Nephron (organoid): ENCODE measurements around the gene MAST3.

Experiments
- H3K27ac Mint-ChIP-seq, 3 experiments: 2 replicates each; pipeline ENCODE4 v1.8.0; 2020; ENCODE audit warnings: mixed read lengths in 3 of 3, mild to moderate bottlenecking in 2 of 3, moderate library complexity in 1 of 3
- H3K27me3 Mint-ChIP-seq: 2 replicates; pipeline ENCODE4 v1.8.0; 2021; ENCODE audit warnings: low read depth, mild to moderate bottlenecking, moderate library complexity, mixed read lengths
- H3K36me3 Mint-ChIP-seq: 2 replicates; pipeline ENCODE4 v1.8.0; 2020; ENCODE audit warnings: low read depth, mixed read lengths
- H3K4me1 Mint-ChIP-seq: 2 replicates; pipeline ENCODE4 v1.8.0; 2020; ENCODE audit warnings: mixed read lengths
- H3K4me3 Mint-ChIP-seq, 3 experiments: 2 replicates each; pipeline ENCODE4 v1.8.0; 2020; ENCODE audit warnings: mild to moderate bottlenecking in 3 of 3, mixed read lengths in 3 of 3, moderate library complexity in 2 of 3
- H3K9me3 Mint-ChIP-seq: 2 replicates; pipeline ENCODE4 v1.8.0; 2020; ENCODE audit warnings: mixed read lengths
- TF ChIP-seq, protein P1 (sequence below), 3 experiments: fragments of 200-600 bp; sonication (generic); IDR thresholded peaks; one replicate each; pipeline ENCODE4 v1.5.0; 2021; ENCODE audit warnings: antibody characterized with exemption in 3 of 3; ENCODE audit not compliant: unreplicated experiment in 3 of 3

MAST3 gene

DNA sequence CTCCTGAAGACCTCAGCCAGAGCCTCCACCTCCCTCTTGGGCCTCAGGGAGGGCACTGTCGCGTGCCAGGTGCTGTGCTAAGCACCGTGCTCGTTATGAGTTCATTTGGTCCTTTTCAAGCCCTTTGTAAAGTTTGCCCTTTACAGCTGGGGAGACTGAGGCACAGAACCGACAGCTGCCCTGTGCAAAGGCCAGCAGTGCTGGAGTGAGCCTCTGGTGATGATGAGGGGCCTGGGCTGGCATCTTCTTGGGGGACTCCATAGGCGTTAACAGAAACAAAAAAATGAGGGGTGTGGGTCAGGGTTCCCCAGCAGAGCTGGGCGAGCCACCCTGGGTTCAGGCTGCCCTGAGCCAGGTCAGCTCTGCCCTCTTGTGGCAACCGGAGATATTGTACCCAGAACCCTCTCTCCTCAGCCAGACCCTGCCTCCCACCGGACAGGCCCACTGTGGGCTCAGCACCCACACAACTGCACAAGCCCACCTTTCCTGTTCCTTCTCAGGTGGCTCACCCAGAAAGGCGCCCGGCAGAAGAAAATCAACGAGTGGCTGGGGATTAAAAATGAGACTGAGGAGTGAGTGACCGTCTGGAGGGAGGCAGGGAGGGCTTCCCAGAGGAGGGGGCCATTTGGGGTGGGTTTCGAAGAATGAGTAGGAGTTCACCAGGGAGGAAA lies 70.5 kb downstream of the MAST3 start:
- Mint-ChIP-seq H3K4me1 (no peaks in the 10 kb centered on the region), H3K4me3 (no peak overlapping the region), H3K27ac (no peak overlapping the region), H3K9me3 (no peaks in the 10 kb centered on the region), H3K27me3 (peaks cover 8% of the 10 kb centered on the region), H3K36me3 (peaks cover 40% of the 10 kb centered on the region)
- TF ChIP-seq, protein P1, sequence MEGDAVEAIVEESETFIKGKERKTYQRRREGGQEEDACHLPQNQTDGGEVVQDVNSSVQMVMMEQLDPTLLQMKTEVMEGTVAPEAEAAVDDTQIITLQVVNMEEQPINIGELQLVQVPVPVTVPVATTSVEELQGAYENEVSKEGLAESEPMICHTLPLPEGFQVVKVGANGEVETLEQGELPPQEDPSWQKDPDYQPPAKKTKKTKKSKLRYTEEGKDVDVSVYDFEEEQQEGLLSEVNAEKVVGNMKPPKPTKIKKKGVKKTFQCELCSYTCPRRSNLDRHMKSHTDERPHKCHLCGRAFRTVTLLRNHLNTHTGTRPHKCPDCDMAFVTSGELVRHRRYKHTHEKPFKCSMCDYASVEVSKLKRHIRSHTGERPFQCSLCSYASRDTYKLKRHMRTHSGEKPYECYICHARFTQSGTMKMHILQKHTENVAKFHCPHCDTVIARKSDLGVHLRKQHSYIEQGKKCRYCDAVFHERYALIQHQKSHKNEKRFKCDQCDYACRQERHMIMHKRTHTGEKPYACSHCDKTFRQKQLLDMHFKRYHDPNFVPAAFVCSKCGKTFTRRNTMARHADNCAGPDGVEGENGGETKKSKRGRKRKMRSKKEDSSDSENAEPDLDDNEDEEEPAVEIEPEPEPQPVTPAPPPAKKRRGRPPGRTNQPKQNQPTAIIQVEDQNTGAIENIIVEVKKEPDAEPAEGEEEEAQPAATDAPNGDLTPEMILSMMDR (IDR thresholded peaks at IDR 0.05; ENCODE audit: unreplicated experiment in 3 of 3): peak; percentile 55 to 66 (median 56)

DNA sequence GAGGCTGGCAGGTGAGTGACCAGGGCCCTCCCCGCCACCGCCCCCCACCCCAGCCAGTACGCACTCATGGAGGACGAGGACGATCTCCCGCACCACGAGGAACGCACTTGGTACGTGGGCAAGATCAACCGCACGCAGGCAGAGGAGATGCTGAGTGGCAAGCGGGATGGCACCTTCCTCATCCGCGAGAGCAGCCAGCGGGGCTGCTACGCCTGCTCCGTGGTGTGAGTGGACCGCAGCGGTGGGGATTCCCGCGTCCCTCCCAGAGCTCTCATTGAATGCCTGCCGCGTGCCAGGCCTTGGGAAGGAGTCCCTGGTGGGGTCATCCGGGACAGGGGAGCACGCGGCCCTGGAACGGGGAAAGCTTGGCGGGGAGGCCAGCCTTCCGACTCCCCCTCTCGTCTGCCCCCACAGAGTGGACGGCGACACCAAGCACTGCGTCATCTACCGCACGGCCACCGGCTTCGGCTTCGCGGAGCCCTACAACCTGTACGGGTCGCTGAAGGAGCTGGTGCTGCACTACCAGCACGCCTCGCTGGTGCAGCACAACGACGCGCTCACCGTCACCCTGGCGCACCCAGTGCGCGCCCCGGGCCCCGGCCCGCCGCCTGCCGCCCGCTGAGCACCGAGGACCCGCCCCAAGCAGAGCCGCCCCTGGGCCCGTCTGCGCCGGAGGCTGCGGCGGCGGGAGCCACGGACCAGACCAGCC lies 71.2 kb downstream of the MAST3 start:
- peaks cover 14% of the 10 kb centered on the region for H3K27me3 Mint-ChIP-seq
- TF ChIP-seq, protein P1 (IDR thresholded peaks at IDR 0.05; ENCODE audit: unreplicated experiment in 3 of 3): no peak
- H3K27ac Mint-ChIP-seq: no peak overlapping the region
- H3K4me1 Mint-ChIP-seq: no peaks in the 10 kb centered on the region
- no peak overlapping the region for H3K4me3 Mint-ChIP-seq
- H3K36me3 Mint-ChIP-seq: peaks cover 34% of the 10 kb centered on the region
- H3K9me3 Mint-ChIP-seq: no peaks in the 10 kb centered on the region

DNA sequence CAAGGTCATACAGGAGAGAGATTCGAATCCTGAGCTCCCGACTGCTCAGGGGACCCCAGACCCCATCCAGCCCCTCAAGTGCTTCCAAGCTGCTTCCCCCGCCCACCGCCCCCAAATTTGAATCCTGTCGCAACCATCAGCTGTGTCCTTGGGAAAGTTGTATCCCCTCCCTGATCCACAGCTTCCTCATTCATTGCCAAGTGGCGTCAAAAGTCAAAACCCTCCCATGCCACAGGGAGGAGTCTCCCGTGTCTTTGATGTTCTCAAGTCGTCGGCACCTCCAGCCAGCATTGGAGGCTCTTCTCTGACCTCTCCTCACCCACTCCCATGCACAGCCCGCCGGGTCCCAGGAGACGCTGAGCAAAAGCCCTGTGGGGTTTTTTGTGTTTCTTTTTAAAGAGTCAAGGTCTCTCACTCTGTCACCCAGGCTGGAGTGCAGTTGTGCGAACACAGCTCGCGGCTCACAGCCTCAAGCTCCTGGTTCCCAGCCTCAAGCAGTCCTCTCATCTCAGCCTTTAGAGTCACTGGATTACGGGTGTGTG lies 73.2 kb downstream of the MAST3 start:
- Mint-ChIP-seq H3K36me3 (peaks cover 30% of the 10 kb centered on the region), H3K27ac (no peak overlapping the region), H3K9me3 (no peaks in the 10 kb centered on the region), H3K4me1 (no peaks in the 10 kb centered on the region), H3K4me3 (no peak overlapping the region), H3K27me3 (peaks cover 31% of the 10 kb centered on the region)
- TF ChIP-seq, protein P1 (IDR thresholded peaks at IDR 0.05; ENCODE audit: unreplicated experiment in 3 of 3): no peak

DNA sequence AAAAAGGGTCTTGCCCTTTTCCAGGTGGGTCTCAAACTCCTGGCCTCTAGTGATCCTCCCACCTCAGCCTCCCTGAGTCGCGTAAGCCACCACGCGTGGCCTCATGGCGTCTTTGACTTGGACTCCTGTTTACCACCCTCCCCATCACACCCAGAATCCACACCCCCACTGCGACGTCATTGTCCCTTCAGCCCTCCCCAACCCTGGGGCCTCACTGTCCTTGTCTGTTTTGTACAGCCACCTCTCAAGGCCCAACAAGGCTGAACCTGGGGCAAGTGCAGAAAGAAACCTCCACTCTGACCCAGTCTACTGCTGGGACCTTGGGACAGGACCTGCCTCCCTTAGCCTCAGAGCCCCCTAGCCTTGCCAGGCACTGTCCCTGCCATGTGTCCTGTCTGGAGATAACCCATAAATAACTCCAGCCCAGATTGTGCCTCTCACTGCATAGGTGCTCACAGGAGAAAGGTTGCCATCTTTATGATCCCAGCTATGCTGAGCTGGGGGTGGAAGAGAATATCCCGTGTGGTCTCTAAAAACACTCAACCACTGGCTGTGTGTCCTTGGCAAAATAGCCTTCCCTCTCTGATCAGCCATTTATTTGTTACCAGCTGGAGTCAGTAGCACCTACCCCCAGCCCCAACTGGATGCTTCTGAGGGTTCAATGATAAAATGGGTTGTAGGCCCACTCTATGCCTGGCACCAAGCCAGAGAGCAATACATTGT lies 74.2 kb downstream of the MAST3 start:
- no peak overlapping the region for H3K27ac Mint-ChIP-seq
- H3K4me3 Mint-ChIP-seq: peak overlapping the region in 1 of 3 experiments; percentile 10
- peaks cover 25% of the 10 kb centered on the region for H3K36me3 Mint-ChIP-seq
- no peaks in the 10 kb centered on the region for H3K9me3 Mint-ChIP-seq
- TF ChIP-seq, protein P1 (IDR thresholded peaks at IDR 0.05; ENCODE audit: unreplicated experiment in 3 of 3): no peak
- H3K27me3 Mint-ChIP-seq: peaks cover 38% of the 10 kb centered on the region
- no peaks in the 10 kb centered on the region for H3K4me1 Mint-ChIP-seq

DNA sequence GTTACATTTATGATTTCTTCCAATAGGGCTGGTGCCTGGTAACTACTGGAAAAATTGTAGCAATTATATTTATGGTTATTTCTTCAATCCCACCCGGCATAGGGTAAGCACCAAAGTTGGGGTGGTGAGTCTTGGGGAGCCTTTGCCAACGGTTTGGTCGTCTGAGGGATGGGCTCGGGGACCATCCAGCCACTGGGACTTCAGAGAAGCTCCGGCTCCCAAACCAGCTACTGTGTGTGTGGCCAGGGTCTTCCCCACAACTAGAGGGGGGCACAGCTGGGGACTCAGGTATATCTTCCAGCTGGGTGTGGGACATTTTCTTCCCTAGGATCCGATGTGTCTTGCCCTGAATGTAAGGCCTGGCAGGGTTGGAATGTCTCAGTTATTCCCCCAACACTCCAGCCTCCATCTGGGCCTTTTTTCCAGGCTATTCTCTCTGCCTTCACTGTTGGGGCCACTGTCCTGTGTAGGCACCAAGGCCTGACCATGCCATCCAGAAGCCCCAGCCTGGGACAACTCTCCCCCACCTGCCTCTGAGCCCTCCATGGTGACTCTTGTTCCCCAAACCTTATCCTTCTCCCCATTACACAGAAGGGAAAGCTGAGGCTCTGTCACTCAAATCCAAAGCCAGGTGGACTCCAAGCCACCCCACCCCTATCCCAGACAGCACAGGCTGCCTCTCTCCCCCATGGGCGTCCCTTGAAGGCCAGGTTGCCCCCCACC lies 74.9 kb downstream of the MAST3 start:
- H3K27me3 Mint-ChIP-seq: peaks cover 44% of the 10 kb centered on the region

More for the DNA sequence above, 74.9 kb downstream of the MAST3 start:
- Mint-ChIP-seq H3K27ac (no peak overlapping the region), H3K4me1 (no peaks in the 10 kb centered on the region), H3K4me3 (no peak overlapping the region), H3K36me3 (peaks cover 25% of the 10 kb centered on the region), H3K9me3 (no peaks in the 10 kb centered on the region)
- TF ChIP-seq, protein P1 (IDR thresholded peaks at IDR 0.05; ENCODE audit: unreplicated experiment in 3 of 3): no peak
